K562 (cell line): ENCODE data around the gene ROBO3. TPM values are rescaled to one million over a fixed set of nuclear protein-coding genes. Genes with fewer than 3 reads are reported as not detected.

Source experiments
- ATAC-seq: fragments of 200-7000 bp; cut with Tn5 transposase; 3 replicates; pipeline ENCODE4 v1.9.1; 2020; ENCODE audit warnings: moderate library complexity
- BruUV-seq: library from RNA; stranded (reverse); fragments of 400-500 nt; replicated peaks from 2 replicates; lab custom pipeline; 2021; lab: Mats Ljungman, UMichigan
- CTCF ChIA-PET: fragments of 300-600 bp; formaldehyde crosslinking; extraction: SDS; loops from one replicate; lab custom pipeline; 2021; ENCODE audit warnings: low intra/inter-chr PET ratio; lab: Yijun Ruan, JAX
- POLR2A ChIA-PET: fragments of 300-600, 350-650 bp; sonication (Branson Sonifier 250); formaldehyde crosslinking; extraction: SDS; loops from one replicate; lab custom pipeline; 2021; ENCODE audit warnings: antibody characterized with exemption, inconsistent platforms; lab: Yijun Ruan, JAX
- DNase-seq, 4 experiments: peaks; one replicate each; pipeline versions ENCODE4 v3.0.0 to v3.0.0-alpha.2; 2011 to 2018; ENCODE audit warnings: low spot score in 3 of 4, mixed read lengths in 3 of 4; ENCODE audit errors: extremely low read depth in 1 of 4
- FAIRE-seq: peaks from 2 replicates; lab custom pipeline; 2011; peaks lifted over from hg19 to GRCh38; lab: Jason Lieb, UNC
- H2AFZ ChIP-seq: 2 replicates; pipeline ENCODE4 v1.6.0; 2011; ENCODE audit warnings: low read depth, low read length, control low read depth, inconsistent platforms
- H3K27ac ChIP-seq: fragments of 200-600 bp; 3 replicates; pipeline ENCODE4 v1.8.0; 2011; ENCODE audit warnings: low read depth, mild to moderate bottlenecking, control low read depth, inconsistent platforms, low read length, moderate library complexity, mixed read lengths; ENCODE audit errors: extremely low read depth
- H3K27me3 ChIP-seq, 2 experiments: fragments of 300-600 bp in 1 of 2; 2 replicates in 1 of 2; 3 replicates in 1 of 2; pipeline versions ENCODE4 v1.6.0 to v1.8.0; 2011; ENCODE audit warnings: inconsistent platforms in 2 of 2, low read length in 2 of 2, mild to moderate bottlenecking in 1 of 2, mixed read lengths in 1 of 2, moderate library complexity in 1 of 2; ENCODE audit not compliant: control insufficient read depth in 2 of 2, insufficient read depth in 2 of 2
- H3K36me3 ChIP-seq: fragments of 300-600 bp; 3 replicates; pipeline ENCODE4 v1.8.0; 2011; ENCODE audit warnings: mild to moderate bottlenecking, low read length, inconsistent platforms; ENCODE audit not compliant: control insufficient read depth, insufficient read depth
- H3K4me1 ChIP-seq, 2 experiments: fragments of 200-600 bp in 1 of 2; replicated peaks in 1 of 2; 2 replicates in 1 of 2; 3 replicates in 1 of 2; pipeline versions ENCODE4 v1.5.1 to v1.8.0; 2011; ENCODE audit warnings: inconsistent platforms in 2 of 2, low read length in 2 of 2, mild to moderate bottlenecking in 1 of 2, mixed read lengths in 1 of 2, moderate library complexity in 1 of 2; ENCODE audit not compliant: control insufficient read depth in 2 of 2, insufficient read depth in 2 of 2
- H3K4me2 ChIP-seq: 2 replicates; pipeline ENCODE4 v1.6.1; 2011; ENCODE audit warnings: low read length, control low read depth, inconsistent platforms, mixed read lengths; ENCODE audit not compliant: insufficient read depth
- H3K4me3 ChIP-seq: fragments of 200-600 bp; sonication (generic), shearing (Covaris generic); 2 replicates; pipeline ENCODE4 v1.5.1; 2016; ENCODE audit warnings: control low read depth, inconsistent platforms
- H3K79me2 ChIP-seq: fragments of 200-600 bp; 3 replicates; pipeline ENCODE4 v1.8.0; 2011; ENCODE audit warnings: low read length, inconsistent platforms; ENCODE audit not compliant: control insufficient read depth, insufficient read depth
- H3K9ac ChIP-seq, 2 experiments: 2 replicates each; pipeline versions ENCODE4 v1.6.0 to v1.6.1; 2011; ENCODE audit warnings: low read depth in 2 of 2, low read length in 2 of 2, control low read depth in 1 of 2, inconsistent platforms in 1 of 2, mild to moderate bottlenecking in 1 of 2, mixed read lengths in 1 of 2; ENCODE audit not compliant: insufficient read depth in 1 of 2
- H3K9me1 ChIP-seq: one replicate; pipeline ENCODE4 v1.6.0; 2011; ENCODE audit warnings: inconsistent platforms, mild to moderate bottlenecking, low read length, moderate library complexity; ENCODE audit not compliant: control insufficient read depth, insufficient read depth
- H3K9me3 ChIP-seq: replicated peaks from 2 replicates; pipeline ENCODE4 v1.5.1; 2011; ENCODE audit warnings: low read depth, low read length, inconsistent platforms; ENCODE audit not compliant: control insufficient read depth, insufficient read depth
- H4K20me1 ChIP-seq: replicated peaks from 2 replicates; pipeline ENCODE4 v1.6.1; 2011; ENCODE audit warnings: low read length, inconsistent platforms, mixed read lengths; ENCODE audit not compliant: control insufficient read depth, insufficient read depth
- MCM5 ChIP-seq: fragments of 450-650 bp; IDR thresholded peaks from 2 replicates; pipeline ENCODE4 v1.6.1; 2016; ENCODE audit warnings: low read depth
- NFIX ChIP-seq: fragments of 250-450 bp; sonication (Bioruptor Pico); IDR thresholded peaks from 2 replicates; pipeline ENCODE4 v1.4.0; 2020; ENCODE audit warnings: low read depth, mild to moderate bottlenecking, moderate library complexity
- WGBS: fragments of 100-300 bp; shearing (Covaris generic); methylation state at CpG from one replicate; pipeline ENCODE4 v1.1.6; 2016; ENCODE audit warnings: low coverage, mixed read lengths; ENCODE audit not compliant: insufficient coverage; ENCODE audit errors: missing lambda C conversion rate; 5-methylcytosine and 5-hydroxymethylcytosine counted together
- in situ Hi-C: fragments of 300-500 bp; cut with MboI; formaldehyde crosslinking; loops from 4 replicates; pipeline ENCODE4 v1.15.0; 2018; ENCODE audit warnings: inconsistent platforms, mixed read lengths
- intact Hi-C: fragments of 100-400 bp; cut with micrococcal nuclease; formaldehyde crosslinking; loops from 2 replicates; pipeline ENCODE4 v1.14.2; 2022
- polyA plus RNA-seq, 8 experiments: library from polyadenylated mRNA; depleted of rRNA in 4 of 8; stranded (reverse) in 5 of 8; unstranded in 3 of 8; fragments of >200 nt; fragmentation: Nextera tagmentation in 2 of 8; fragmentation: Illumina TruSeq in 1 of 8; extraction: Ambion mirVana in 2 of 8; extraction: Trizol in 1 of 8; gene quantifications; 2 replicates each; pipeline versions ENCODE4 v1.2.1 to v1.2.3, GENCODE V29; 2011 to 2014; ENCODE audit warnings: inconsistent platforms in 1 of 8, missing spikeins in 1 of 8
- total RNA-seq, 7 experiments: library from RNA; depleted of rRNA in 6 of 7; stranded (reverse); fragments of >200 nt in 6 of 7; fragmentation: Illumina TruSeq in 2 of 7; extraction: Trizol in 2 of 7; gene quantifications; 2 replicates each; pipeline versions ENCODE4 v1.2.1 to v1.2.3, GENCODE V29; 2011 to 2021; ENCODE audit warnings: low replicate concordance in 1 of 7
- TF ChIP-seq, protein P1 (sequence below): sonication (generic); formaldehyde crosslinking; IDR thresholded peaks from 2 replicates; pipeline ENCODE4 v1.8.1; 2023; ENCODE audit warnings: mild to moderate bottlenecking, missing genetic modification reagents, moderate library complexity

Gene ROBO3
- total and polyA plus RNA-seq, 9 of the 15 experiments (the other 6 are each of a cell fraction or from before 2014, with no cell fraction given): 0.29 to 1.4 (median 0.97) TPM; not detected in 2

DNA sequence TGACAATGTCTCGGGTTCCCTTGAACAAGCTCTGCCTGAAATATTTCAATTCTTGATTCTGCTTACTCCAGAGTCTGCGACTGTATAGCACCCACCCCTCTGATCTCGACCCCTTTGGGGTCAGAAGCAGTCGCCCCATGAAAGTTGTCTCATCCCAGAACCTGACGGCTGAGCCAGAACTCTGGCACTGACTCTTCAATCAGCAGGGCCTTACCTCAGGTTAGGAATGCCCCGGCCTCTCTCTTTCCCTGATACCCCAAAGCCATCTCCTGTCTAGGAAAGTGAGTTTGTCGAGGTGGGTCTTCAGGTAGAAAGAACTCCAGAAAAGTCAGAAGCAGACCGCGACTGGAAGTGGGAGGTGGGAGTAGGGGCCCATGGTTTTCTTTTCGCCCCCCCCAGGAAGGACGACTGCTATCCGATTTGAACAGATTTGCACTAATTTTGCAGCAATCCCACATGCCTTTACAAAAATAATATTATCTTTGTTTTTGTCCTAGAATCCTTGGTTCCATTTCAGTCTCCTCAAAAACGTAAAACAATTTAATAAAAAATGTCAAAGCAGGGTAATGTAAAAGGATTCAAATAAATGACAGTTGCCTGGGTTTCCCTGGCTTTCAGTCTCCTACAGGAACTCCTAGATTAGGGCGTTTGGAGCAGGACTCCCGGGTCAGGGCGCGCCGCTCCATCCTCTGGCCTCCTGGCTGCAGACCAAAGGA lies 898 bp upstream of the ROBO3 start (continued):
- no peak for TF ChIP-seq MCM5

DNA sequence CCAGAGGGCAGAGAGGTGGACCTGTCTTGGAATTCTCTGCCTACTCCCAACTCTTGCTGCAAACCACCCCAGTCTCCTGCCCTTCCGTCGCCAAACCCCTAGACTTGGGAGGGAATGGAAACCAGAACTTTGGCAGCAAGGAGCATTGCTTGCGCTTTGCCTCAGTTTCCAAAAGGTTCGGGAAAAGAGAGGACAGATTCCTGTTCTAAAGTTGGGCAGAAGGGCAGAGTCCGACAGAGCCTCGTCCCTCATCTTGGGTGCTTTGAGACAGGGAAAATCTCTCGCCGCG lies 396 bp upstream of the ROBO3 start:
- Histone ChIP-seq H3K27me3 (peaks cover 28 to 71% of the 10 kb centered on the region in 2 experiments), H3K4me1 (peaks cover 5 to 22% of the 10 kb centered on the region in 2 experiments; a peak in 2 of 5 replicates), H3K79me2 (no peaks in the 10 kb centered on the region), H3K9me3 (no peaks in the 10 kb centered on the region), H3K4me3 (no peak overlapping the region), H3K4me2 (no peak overlapping the region), H3K27ac (no peak overlapping the region), H4K20me1 (no peaks in the 10 kb centered on the region; the same call in none of the 2 replicates), H2AFZ (no peak overlapping the region), H3K9ac (no peak overlapping the region), H3K9me1 (peaks cover 3% of the 10 kb centered on the region), H3K36me3 (no peaks in the 10 kb centered on the region)
- WGBS: 23% methylated on average over 9 of the region's 9 CpGs
- BruUV-seq: no TSS peak
- ATAC-seq: no peak
- in situ Hi-C loops (loop anchor here (25.0 kb wide), 1 partner anchor 803 kb away; no protein-coding TSS in a partner anchor), intact Hi-C loops (loop anchor here (10.0 kb wide), 1 partner anchor 800 kb away; no protein-coding TSS in a partner anchor)
- ChIA-PET POLR2A (no interaction called here), CTCF (interaction anchor here (0.6 to 2.0 kb wide), 2 partner anchors 450 to 1224 kb away, joined by 3 to 9 read pairs; no protein-coding TSS in a partner anchor)
- no peak for DNase-seq
- FAIRE-seq: no peak
- TF ChIP-seq, protein P1, sequence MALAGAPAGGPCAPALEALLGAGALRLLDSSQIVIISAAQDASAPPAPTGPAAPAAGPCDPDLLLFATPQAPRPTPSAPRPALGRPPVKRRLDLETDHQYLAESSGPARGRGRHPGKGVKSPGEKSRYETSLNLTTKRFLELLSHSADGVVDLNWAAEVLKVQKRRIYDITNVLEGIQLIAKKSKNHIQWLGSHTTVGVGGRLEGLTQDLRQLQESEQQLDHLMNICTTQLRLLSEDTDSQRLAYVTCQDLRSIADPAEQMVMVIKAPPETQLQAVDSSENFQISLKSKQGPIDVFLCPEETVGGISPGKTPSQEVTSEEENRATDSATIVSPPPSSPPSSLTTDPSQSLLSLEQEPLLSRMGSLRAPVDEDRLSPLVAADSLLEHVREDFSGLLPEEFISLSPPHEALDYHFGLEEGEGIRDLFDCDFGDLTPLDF (CRISPR knock-in tag): no peak
- no peak for TF ChIP-seq NFIX (CRISPR knock-in tag)
